ENCODE data around the gene GLDC.

GLDC gene

GRCh38 chr9:6489099-6489498 is 156.4 kb downstream of the GLDC start:
- no peak for DNase-seq

GRCh38 chr9:6488395-6488794 is 157.1 kb downstream of the GLDC start:
- no peak for DNase-seq

GRCh38 chr9:6484210-6484609 is 161.3 kb downstream of the GLDC start:
- DNase-seq = no peak
